Endothelial cell of umbilical vein (primary cell): ENCODE measurements around the gene STK32C. TPM values are rescaled to one million over a fixed set of nuclear protein-coding genes. Genes with fewer than 3 reads are reported as not detected.

Experiments used
- BruUV-seq: library from RNA; stranded (reverse); fragments of 400-500 nt; replicated peaks from 2 replicates; lab custom pipeline; 2021; lab: Mats Ljungman, UMichigan
- CTCF ChIA-PET: fragments of 300-600, 350-600 bp; sonication (Branson Sonifier 250); formaldehyde crosslinking; loops from one replicate; lab custom pipeline; 2021; ENCODE audit warnings: antibody characterized with exemption, inconsistent platforms; lab: Charles Lee
- POLR2A ChIA-PET: fragments of 300-600, 350-600 bp; sonication (Branson Sonifier 250); formaldehyde crosslinking; loops from one replicate; lab custom pipeline; 2021; ENCODE audit warnings: antibody characterized with exemption, inconsistent platforms; lab: Charles Lee
- DNase-seq: peaks from one replicate; pipeline ENCODE4 v3.0.0-alpha.2; 2011; ENCODE audit warnings: low read depth, low spot score
- FAIRE-seq: peaks from 2 replicates; lab custom pipeline; 2011; peaks lifted over from hg19 to GRCh38; lab: Jason Lieb, UNC
- H2AFZ ChIP-seq: 2 replicates; pipeline ENCODE4 v1.6.0; 2012; ENCODE audit warnings: low read depth, low read length, control low read depth, inconsistent platforms
- H3K27ac ChIP-seq: 2 replicates; pipeline ENCODE4 v1.5.1; 2011; ENCODE audit warnings: low read depth, mild to moderate bottlenecking, control low read depth, low read length, moderate library complexity; ENCODE audit not compliant: insufficient read depth
- H3K27me3 ChIP-seq, 2 experiments: 2 replicates each; pipeline versions ENCODE4 v1.6.0 to v1.6.1; 2011; ENCODE audit warnings: low read length in 2 of 2, mixed read lengths in 1 of 2; ENCODE audit not compliant: control insufficient read depth in 2 of 2, insufficient read depth in 2 of 2
- H3K36me3 ChIP-seq, 2 experiments: 2 replicates in 1 of 2; 3 replicates in 1 of 2; pipeline ENCODE4 v1.5.1; 2011; ENCODE audit warnings: low read length in 2 of 2, mild to moderate bottlenecking in 1 of 2, moderate library complexity in 1 of 2; ENCODE audit not compliant: control insufficient read depth in 2 of 2, insufficient read depth in 2 of 2; ENCODE audit errors: extremely low read depth in 1 of 2
- H3K4me1 ChIP-seq: 3 replicates; pipeline ENCODE4 v1.5.1; 2011; ENCODE audit warnings: mild to moderate bottlenecking, low read length; ENCODE audit not compliant: control insufficient read depth, insufficient read depth; ENCODE audit errors: extremely low read depth
- H3K4me2 ChIP-seq: 2 replicates; pipeline ENCODE4 v1.6.1; 2011; ENCODE audit warnings: low read length, control low read depth, mixed read lengths; ENCODE audit not compliant: insufficient read depth
- H3K4me3 ChIP-seq, 3 experiments: fragments of 200-600 bp in 1 of 3; sonication (generic), shearing (Covaris generic) in 1 of 3; replicated peaks in 1 of 3; 2 replicates each; pipeline ENCODE4 v1.5.1; 2011 to 2016; ENCODE audit warnings: control low read depth in 3 of 3, low read length in 3 of 3, mild to moderate bottlenecking in 2 of 3, inconsistent platforms in 1 of 3, low read depth in 1 of 3, moderate library complexity in 1 of 3; ENCODE audit not compliant: insufficient read depth in 1 of 3
- H3K79me2 ChIP-seq: 2 replicates; pipeline ENCODE4 v1.6.0; 2012; ENCODE audit warnings: low read length, inconsistent platforms; ENCODE audit not compliant: control insufficient read depth, insufficient read depth
- H3K9ac ChIP-seq: replicated peaks from 2 replicates; pipeline ENCODE3; 2011; ENCODE audit warnings: low read length, control low read depth; ENCODE audit not compliant: insufficient read depth; ENCODE audit errors: extremely low read depth
- H3K9me1 ChIP-seq: replicated peaks from 3 replicates; pipeline ENCODE4 v1.6.0; 2011; ENCODE audit warnings: mild to moderate bottlenecking, low read length; ENCODE audit not compliant: control insufficient read depth, insufficient read depth; ENCODE audit errors: extremely low read depth
- H3K9me3 ChIP-seq: replicated peaks from 2 replicates; pipeline ENCODE4 v1.5.1; 2012; ENCODE audit warnings: low read length, inconsistent platforms; ENCODE audit not compliant: control insufficient read depth, insufficient read depth
- H4K20me1 ChIP-seq: replicated peaks from 2 replicates; pipeline ENCODE3; 2011; ENCODE audit warnings: mild to moderate bottlenecking, low read length; ENCODE audit not compliant: control insufficient read depth, insufficient read depth; ENCODE audit errors: extremely low read depth
- EZH2 ChIP-seq: IDR thresholded peaks from 2 replicates; pipeline ENCODE4 v1.6.1; 2012; ENCODE audit warnings: borderline replicate concordance, low read depth, mild to moderate bottlenecking, moderate library complexity, low read length, inconsistent platforms; ENCODE audit not compliant: severe bottlenecking
- FOS ChIP-seq: IDR thresholded peaks from 2 replicates; pipeline ENCODE4 v1.6.1; 2011; ENCODE audit warnings: mild to moderate bottlenecking, low read length, moderate library complexity, borderline replicate concordance; ENCODE audit not compliant: insufficient read depth
- GATA2 ChIP-seq: IDR thresholded peaks from 2 replicates; pipeline ENCODE4 v1.7.0; 2011; ENCODE audit warnings: low read depth, mild to moderate bottlenecking, moderate library complexity, mixed read lengths, low read length; ENCODE audit not compliant: insufficient read length, insufficient read depth
- JUN ChIP-seq: IDR thresholded peaks from 2 replicates; pipeline ENCODE4 v1.6.1; 2011; ENCODE audit warnings: borderline replicate concordance, low read depth; ENCODE audit not compliant: insufficient read length, insufficient read depth
- MYC ChIP-seq: IDR thresholded peaks from one replicate; pipeline ENCODE4 v1.6.1; 2011; ENCODE audit warnings: mild to moderate bottlenecking, low read depth, low read length
- POLR2A ChIP-seq: IDR thresholded peaks from 2 replicates; pipeline ENCODE4 v1.6.1; 2012; ENCODE audit warnings: low read depth, mild to moderate bottlenecking, control low read depth, low read length
- POLR2AphosphoS5 ChIP-seq: IDR thresholded peaks from 2 replicates; pipeline ENCODE4 v1.6.1; 2012; ENCODE audit warnings: low read depth, mild to moderate bottlenecking, control low read depth, low read length, moderate library complexity; ENCODE audit not compliant: insufficient read depth
- dilution Hi-C: fragments of 300-500 bp; cut with MboI; formaldehyde crosslinking; loops from one replicate; pipeline ENCODE4 v1.15.0; 2019; ENCODE audit warnings: low sequenced_read_pairs; ENCODE audit not compliant: extremely low pct_ligation_motif_present
- intact Hi-C: fragments of 100-400 bp; cut with micrococcal nuclease; formaldehyde crosslinking; loops from one replicate; pipeline ENCODE4 v1.10.0; 2022
- polyA plus RNA-seq, 4 experiments: library from polyadenylated mRNA; depleted of rRNA in 3 of 4; stranded (reverse) in 3 of 4; unstranded in 1 of 4; fragments of >200 nt; gene quantifications; 2 replicates each; pipeline versions ENCODE4 v1.2.1 to v1.2.3, GENCODE V29; 2011 to 2012; ENCODE audit warnings: missing spikeins in 1 of 4
- total RNA-seq: library from RNA; stranded (reverse); gene quantifications from 2 replicates; pipeline ENCODE4 v1.2.3, GENCODE V29; 2021
- TF ChIP-seq, protein P1 (sequence below), 2 donors: IDR thresholded peaks; 1 replicate in 1 of 2; 2 replicates in 1 of 2; pipeline ENCODE4 v1.5.1; 2011; ENCODE audit warnings: low read length in 2 of 2, mild to moderate bottlenecking in 2 of 2, moderate library complexity in 2 of 2, control low read depth in 1 of 2, inconsistent platforms in 1 of 2, low read depth in 1 of 2; ENCODE audit not compliant: insufficient read depth in 1 of 2; ENCODE audit errors: extremely low read depth in 1 of 2
- TF ChIP-seq, protein P2 (sequence below): IDR thresholded peaks from 2 replicates; pipeline ENCODE4 v1.6.1; 2011; ENCODE audit not compliant: insufficient read depth, insufficient read length

STK32C gene
- total and polyA plus RNA-seq, 2 donors (not counting 3 experiments of a cell fraction or from before 2014, with no cell fraction given): 5.4 to 14.1 TPM

DNA sequence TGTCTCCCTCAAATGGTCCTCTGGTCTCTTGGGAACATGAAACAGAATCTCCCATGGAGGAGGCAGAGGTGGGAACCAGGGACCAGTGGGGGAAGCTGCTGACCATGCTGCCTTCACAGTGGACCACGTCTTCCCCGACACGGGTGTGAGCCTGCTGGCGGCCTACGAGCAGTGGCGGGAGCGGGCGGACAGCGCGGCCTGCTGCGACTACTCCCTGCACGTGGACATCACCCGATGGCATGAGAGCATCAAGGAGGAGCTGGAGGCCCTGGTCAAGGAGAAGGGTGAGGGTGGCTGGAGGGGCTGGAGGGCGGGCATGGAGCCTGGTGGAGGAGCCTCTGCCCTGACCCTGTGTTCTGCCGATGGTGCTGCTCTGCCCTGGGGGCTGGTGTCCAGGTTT, 113.0 kb downstream of the STK32C start:
- TF ChIP-seq POLR2AphosphoS5: no peak
- TF ChIP-seq JUN: no peak
- TF ChIP-seq FOS: no peak
- no peak for TF ChIP-seq GATA2
- TF ChIP-seq, protein P1, sequence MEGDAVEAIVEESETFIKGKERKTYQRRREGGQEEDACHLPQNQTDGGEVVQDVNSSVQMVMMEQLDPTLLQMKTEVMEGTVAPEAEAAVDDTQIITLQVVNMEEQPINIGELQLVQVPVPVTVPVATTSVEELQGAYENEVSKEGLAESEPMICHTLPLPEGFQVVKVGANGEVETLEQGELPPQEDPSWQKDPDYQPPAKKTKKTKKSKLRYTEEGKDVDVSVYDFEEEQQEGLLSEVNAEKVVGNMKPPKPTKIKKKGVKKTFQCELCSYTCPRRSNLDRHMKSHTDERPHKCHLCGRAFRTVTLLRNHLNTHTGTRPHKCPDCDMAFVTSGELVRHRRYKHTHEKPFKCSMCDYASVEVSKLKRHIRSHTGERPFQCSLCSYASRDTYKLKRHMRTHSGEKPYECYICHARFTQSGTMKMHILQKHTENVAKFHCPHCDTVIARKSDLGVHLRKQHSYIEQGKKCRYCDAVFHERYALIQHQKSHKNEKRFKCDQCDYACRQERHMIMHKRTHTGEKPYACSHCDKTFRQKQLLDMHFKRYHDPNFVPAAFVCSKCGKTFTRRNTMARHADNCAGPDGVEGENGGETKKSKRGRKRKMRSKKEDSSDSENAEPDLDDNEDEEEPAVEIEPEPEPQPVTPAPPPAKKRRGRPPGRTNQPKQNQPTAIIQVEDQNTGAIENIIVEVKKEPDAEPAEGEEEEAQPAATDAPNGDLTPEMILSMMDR (IDR thresholded peaks at IDR 0.05; ENCODE audit: extremely low read depth in 1 of 2, insufficient read depth in 1 of 2, low read depth in 1 of 2, low read length in 2 of 2): no peak
- TF ChIP-seq MYC: no peak
- TF ChIP-seq, protein P2, sequence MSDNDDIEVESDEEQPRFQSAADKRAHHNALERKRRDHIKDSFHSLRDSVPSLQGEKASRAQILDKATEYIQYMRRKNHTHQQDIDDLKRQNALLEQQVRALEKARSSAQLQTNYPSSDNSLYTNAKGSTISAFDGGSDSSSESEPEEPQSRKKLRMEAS: no peak
- TF ChIP-seq POLR2A: no peak
- no peak for TF ChIP-seq EZH2
- no TSS peak for BruUV-seq
- Histone ChIP-seq H3K4me2 (no peak overlapping the region), H3K9ac (no peak overlapping the region), H2AFZ (no peak overlapping the region), H3K27me3 (no peaks in the 10 kb centered on the region), H4K20me1 (no peaks in the 10 kb centered on the region), H3K4me3 (no peak overlapping the region), H3K36me3 (peaks cover 0 to 3% of the 10 kb centered on the region in 2 experiments), H3K79me2 (no peaks in the 10 kb centered on the region), H3K9me3 (no peaks in the 10 kb centered on the region), H3K27ac (no peak overlapping the region), H3K9me1 (no peaks in the 10 kb centered on the region), H3K4me1 (no peaks in the 10 kb centered on the region)
- POLR2A ChIA-PET: no interaction called here
- no peak for DNase-seq
- FAIRE-seq: no peak
- intact Hi-C loops (no loop called here), dilution Hi-C loops (no loop called here)
- CTCF ChIA-PET: no interaction called here
